Measurements from ENCODE around the gene SYNGAP1. TPM values are rescaled to one million over a fixed set of nuclear protein-coding genes. Genes with fewer than 3 reads are reported as not detected.
A peak's percentile ranks its signal among the peaks of the same experiment; 100 is the strongest.
"Not testable (repeated sequence)": the region's sequence is repeated elsewhere in the genome, so short reads cannot be mapped to it uniquely, and the experiment has no call there.

The SYNGAP1 gene
- total RNA-seq, 1 donor from 2014 or later = 6.5 TPM

- Histone ChIP-seq H3K36me3 (no peaks in the 10 kb centered on the region), H3K27ac (replicated peaks) (peak overlapping the region; percentile 69), H3K4me1 (peaks cover 25% of the 10 kb centered on the region), H3K27me3 (ENCODE audit: low read depth) (no peaks in the 10 kb centered on the region), H3K9me3 (replicated peaks) (no peaks in the 10 kb centered on the region), H3K4me3 (no peak overlapping the region)
- intact Hi-C loops (cut with micrococcal nuclease) = no loop called here
- TF ChIP-seq CTCF (IDR thresholded peaks at IDR 0.05; ENCODE audit: borderline replicate concordance) = no peak
- DNase-seq = no peak
Observed at GRCh38 chr6:33377171-33377570, 42.7 kb upstream of the SYNGAP1 start.

- DNase-seq; H3K27me3 ChIP-seq (ENCODE audit: low read depth); H3K9me3 ChIP-seq (replicated peaks); H3K4me3 ChIP-seq; intact Hi-C loops (cut with micrococcal nuclease); H3K36me3 ChIP-seq; H3K27ac ChIP-seq (replicated peaks): not testable (repeated sequence)
- peaks cover 22% of the 10 kb centered on the region for H3K4me1 ChIP-seq
Observed at GRCh38 chr6:33379184-33379583, 40.7 kb upstream of the SYNGAP1 start.

- no peak for TF ChIP-seq CTCF (IDR thresholded peaks at IDR 0.05; ENCODE audit: borderline replicate concordance)
- no peak overlapping the region for H3K27ac ChIP-seq (replicated peaks)
- no peaks in the 10 kb centered on the region for H3K9me3 ChIP-seq (replicated peaks)
- no peak for DNase-seq
- intact Hi-C loops (cut with micrococcal nuclease) = no loop called here
- no peaks in the 10 kb centered on the region for H3K36me3 ChIP-seq
- no peak overlapping the region for H3K4me3 ChIP-seq
- no peaks in the 10 kb centered on the region for H3K27me3 ChIP-seq (ENCODE audit: low read depth)
- peaks cover 10% of the 10 kb centered on the region for H3K4me1 ChIP-seq
Observed at GRCh38 chr6:33380272-33380981, 39.4 kb upstream of the SYNGAP1 start.

- no peak for TF ChIP-seq CTCF (IDR thresholded peaks at IDR 0.05; ENCODE audit: borderline replicate concordance)
- intact Hi-C loops (cut with micrococcal nuclease) = no loop called here
- DNase-seq = no peak
- no peak overlapping the region for H3K27ac ChIP-seq (replicated peaks)
- no peaks in the 10 kb centered on the region for H3K27me3 ChIP-seq (ENCODE audit: low read depth)
- H3K4me3 ChIP-seq = no peak overlapping the region
- H3K9me3 ChIP-seq (replicated peaks) = no peaks in the 10 kb centered on the region
- H3K4me1 ChIP-seq = no peaks in the 10 kb centered on the region
- H3K36me3 ChIP-seq = no peaks in the 10 kb centered on the region
Observed at GRCh38 chr6:33383427-33384185, 36.3 kb upstream of the SYNGAP1 start.

GRCh38 chr6:33384581-33385020 is 35.3 kb upstream of the SYNGAP1 start:
- DNase-seq = no peak
- Histone ChIP-seq H3K9me3 (replicated peaks) (no peaks in the 10 kb centered on the region), H3K27ac (replicated peaks) (no peak overlapping the region), H3K27me3 (ENCODE audit: low read depth) (no peaks in the 10 kb centered on the region), H3K4me1 (no peaks in the 10 kb centered on the region), H3K4me3 (no peak overlapping the region), H3K36me3 (no peaks in the 10 kb centered on the region)
- intact Hi-C loops (cut with micrococcal nuclease) = no loop called here
- TF ChIP-seq CTCF (IDR thresholded peaks at IDR 0.05; ENCODE audit: borderline replicate concordance) = peak; percentile 35

GRCh38 chr6:33390173-33390572 is 29.7 kb upstream of the SYNGAP1 start:
- Histone ChIP-seq H3K27ac (replicated peaks) (no peak overlapping the region), H3K4me3 (no peak overlapping the region), H3K27me3 (ENCODE audit: low read depth) (no peaks in the 10 kb centered on the region), H3K4me1 (peaks cover 14% of the 10 kb centered on the region), H3K9me3 (replicated peaks) (no peaks in the 10 kb centered on the region), H3K36me3 (no peaks in the 10 kb centered on the region)
- no peak for DNase-seq
- intact Hi-C loops (cut with micrococcal nuclease) = no loop called here
- no peak for TF ChIP-seq CTCF (IDR thresholded peaks at IDR 0.05; ENCODE audit: borderline replicate concordance)

All from left ventricle myocardium inferior (tissue), 1 donor.